ENCODE results near the gene KLF3.

KLF3 gene

GRCh38 chr4:38747629-38748028, 83.6 kb downstream of the KLF3 start:
- in situ Hi-C loops (cut with HindIII; ENCODE audit: low sequenced_read_pairs), result no loop called here
- no peak for DNase-seq (ENCODE audit: low read depth)
- TF ChIP-seq CTCF (IDR thresholded peaks at IDR 0.05; ENCODE audit: low read depth, low read length, missing control alignments), result no peak
- H3K4me3 ChIP-seq (ENCODE audit: low read depth, low read length), result no peak overlapping the region

GRCh38 chr4:38749336-38749735, 85.3 kb downstream of the KLF3 start:
- no peak for TF ChIP-seq CTCF (IDR thresholded peaks at IDR 0.05; ENCODE audit: low read depth, low read length, missing control alignments)
- no peak for DNase-seq (ENCODE audit: low read depth)
- in situ Hi-C loops (cut with HindIII; ENCODE audit: low sequenced_read_pairs), result no loop called here
- H3K4me3 ChIP-seq (ENCODE audit: low read depth, low read length), result no peak overlapping the region
